ENCODE measurements around the gene BCL2L2. TPM values are rescaled to one million over a fixed set of nuclear protein-coding genes. Genes with fewer than 3 reads are reported as not detected.

The BCL2L2 gene
- total RNA-seq, 1 experiment from 2014 or later = 18.2 TPM

GRCh38 chr14:23355871-23356435 is 49.3 kb downstream of the BCL2L2 start (continued):
- TF ChIP-seq ZSCAN18 (CRISPR knock-in tag; IDR thresholded peaks at IDR 0.05) (no peak), HMGA2 (CRISPR knock-in tag; IDR thresholded peaks at IDR 0.05) (no peak), GRHL2 (CRISPR knock-in tag; IDR thresholded peaks at IDR 0.05; ENCODE audit: insufficient replicate concordance, severe bottlenecking) (no peak)
- TF ChIP-seq, protein P1, sequence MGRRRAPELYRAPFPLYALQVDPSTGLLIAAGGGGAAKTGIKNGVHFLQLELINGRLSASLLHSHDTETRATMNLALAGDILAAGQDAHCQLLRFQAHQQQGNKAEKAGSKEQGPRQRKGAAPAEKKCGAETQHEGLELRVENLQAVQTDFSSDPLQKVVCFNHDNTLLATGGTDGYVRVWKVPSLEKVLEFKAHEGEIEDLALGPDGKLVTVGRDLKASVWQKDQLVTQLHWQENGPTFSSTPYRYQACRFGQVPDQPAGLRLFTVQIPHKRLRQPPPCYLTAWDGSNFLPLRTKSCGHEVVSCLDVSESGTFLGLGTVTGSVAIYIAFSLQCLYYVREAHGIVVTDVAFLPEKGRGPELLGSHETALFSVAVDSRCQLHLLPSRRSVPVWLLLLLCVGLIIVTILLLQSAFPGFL (CRISPR knock-in tag; IDR thresholded peaks at IDR 0.05; ENCODE audit: borderline replicate concordance) = no peak
- TF ChIP-seq, protein P2, sequence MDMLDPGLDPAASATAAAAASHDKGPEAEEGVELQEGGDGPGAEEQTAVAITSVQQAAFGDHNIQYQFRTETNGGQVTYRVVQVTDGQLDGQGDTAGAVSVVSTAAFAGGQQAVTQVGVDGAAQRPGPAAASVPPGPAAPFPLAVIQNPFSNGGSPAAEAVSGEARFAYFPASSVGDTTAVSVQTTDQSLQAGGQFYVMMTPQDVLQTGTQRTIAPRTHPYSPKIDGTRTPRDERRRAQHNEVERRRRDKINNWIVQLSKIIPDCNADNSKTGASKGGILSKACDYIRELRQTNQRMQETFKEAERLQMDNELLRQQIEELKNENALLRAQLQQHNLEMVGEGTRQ (CRISPR knock-in tag; IDR thresholded peaks at IDR 0.05) = no peak

- ATAC-seq (no peak), DNase-seq (ENCODE audit: low spot score) (no peak)
- H3K27me3 Mint-ChIP-seq (ENCODE audit: low read depth) = peaks cover 21% of the 10 kb centered on the region
- peaks cover 8% of the 10 kb centered on the region for H3K4me1 Mint-ChIP-seq
- no peaks in the 10 kb centered on the region for H3K9me3 Mint-ChIP-seq
- POLR2A ChIA-PET = no interaction called here
- H3K4me3 Mint-ChIP-seq = no peak overlapping the region
- H3K36me3 Mint-ChIP-seq = peaks cover 14% of the 10 kb centered on the region
- CTCF ChIA-PET = interaction anchor here (1.4 to 1.6 kb wide), 2 partner anchors 24 to 100 kb away, joined by 3 to 5 read pairs; no protein-coding TSS in a partner anchor
- H3K27ac Mint-ChIP-seq = no peak overlapping the region
- TF ChIP-seq ZSCAN18 (CRISPR knock-in tag; IDR thresholded peaks at IDR 0.05) = no peak
- TF ChIP-seq, protein P3, sequence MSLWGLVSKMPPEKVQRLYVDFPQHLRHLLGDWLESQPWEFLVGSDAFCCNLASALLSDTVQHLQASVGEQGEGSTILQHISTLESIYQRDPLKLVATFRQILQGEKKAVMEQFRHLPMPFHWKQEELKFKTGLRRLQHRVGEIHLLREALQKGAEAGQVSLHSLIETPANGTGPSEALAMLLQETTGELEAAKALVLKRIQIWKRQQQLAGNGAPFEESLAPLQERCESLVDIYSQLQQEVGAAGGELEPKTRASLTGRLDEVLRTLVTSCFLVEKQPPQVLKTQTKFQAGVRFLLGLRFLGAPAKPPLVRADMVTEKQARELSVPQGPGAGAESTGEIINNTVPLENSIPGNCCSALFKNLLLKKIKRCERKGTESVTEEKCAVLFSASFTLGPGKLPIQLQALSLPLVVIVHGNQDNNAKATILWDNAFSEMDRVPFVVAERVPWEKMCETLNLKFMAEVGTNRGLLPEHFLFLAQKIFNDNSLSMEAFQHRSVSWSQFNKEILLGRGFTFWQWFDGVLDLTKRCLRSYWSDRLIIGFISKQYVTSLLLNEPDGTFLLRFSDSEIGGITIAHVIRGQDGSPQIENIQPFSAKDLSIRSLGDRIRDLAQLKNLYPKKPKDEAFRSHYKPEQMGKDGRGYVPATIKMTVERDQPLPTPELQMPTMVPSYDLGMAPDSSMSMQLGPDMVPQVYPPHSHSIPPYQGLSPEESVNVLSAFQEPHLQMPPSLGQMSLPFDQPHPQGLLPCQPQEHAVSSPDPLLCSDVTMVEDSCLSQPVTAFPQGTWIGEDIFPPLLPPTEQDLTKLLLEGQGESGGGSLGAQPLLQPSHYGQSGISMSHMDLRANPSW (CRISPR knock-in tag; conservative IDR thresholded peaks at IDR 0.05; ENCODE audit: low read depth) = no peak
- TF ChIP-seq CBFB (CRISPR knock-in tag; IDR thresholded peaks at IDR 0.05; ENCODE audit: low read depth) = no peak
- TF ChIP-seq ESRRA (CRISPR knock-in tag; IDR thresholded peaks at IDR 0.05; ENCODE audit: borderline replicate concordance) = no peak
- TF ChIP-seq EMX1 (CRISPR knock-in tag; IDR thresholded peaks at IDR 0.05) = no peak
- no peak for TF ChIP-seq E2F4 (CRISPR knock-in tag; IDR thresholded peaks at IDR 0.05; ENCODE audit: borderline replicate concordance, low read depth)
- no peak for TF ChIP-seq TEAD4 (CRISPR knock-in tag; IDR thresholded peaks at IDR 0.05)
- TF ChIP-seq NR2C2 (CRISPR knock-in tag; IDR thresholded peaks at IDR 0.05) = no peak
- no peak for TF ChIP-seq SMAD3 (CRISPR knock-in tag; IDR thresholded peaks at IDR 0.05; ENCODE audit: borderline replicate concordance)
- TF ChIP-seq, protein P4, sequence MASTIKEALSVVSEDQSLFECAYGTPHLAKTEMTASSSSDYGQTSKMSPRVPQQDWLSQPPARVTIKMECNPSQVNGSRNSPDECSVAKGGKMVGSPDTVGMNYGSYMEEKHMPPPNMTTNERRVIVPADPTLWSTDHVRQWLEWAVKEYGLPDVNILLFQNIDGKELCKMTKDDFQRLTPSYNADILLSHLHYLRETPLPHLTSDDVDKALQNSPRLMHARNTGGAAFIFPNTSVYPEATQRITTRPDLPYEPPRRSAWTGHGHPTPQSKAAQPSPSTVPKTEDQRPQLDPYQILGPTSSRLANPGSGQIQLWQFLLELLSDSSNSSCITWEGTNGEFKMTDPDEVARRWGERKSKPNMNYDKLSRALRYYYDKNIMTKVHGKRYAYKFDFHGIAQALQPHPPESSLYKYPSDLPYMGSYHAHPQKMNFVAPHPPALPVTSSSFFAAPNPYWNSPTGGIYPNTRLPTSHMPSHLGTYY (CRISPR knock-in tag; IDR thresholded peaks at IDR 0.05) = no peak
- TF ChIP-seq TCF7 (CRISPR knock-in tag; IDR thresholded peaks at IDR 0.05; ENCODE audit: low read depth) = no peak
- TF ChIP-seq, protein P5, sequence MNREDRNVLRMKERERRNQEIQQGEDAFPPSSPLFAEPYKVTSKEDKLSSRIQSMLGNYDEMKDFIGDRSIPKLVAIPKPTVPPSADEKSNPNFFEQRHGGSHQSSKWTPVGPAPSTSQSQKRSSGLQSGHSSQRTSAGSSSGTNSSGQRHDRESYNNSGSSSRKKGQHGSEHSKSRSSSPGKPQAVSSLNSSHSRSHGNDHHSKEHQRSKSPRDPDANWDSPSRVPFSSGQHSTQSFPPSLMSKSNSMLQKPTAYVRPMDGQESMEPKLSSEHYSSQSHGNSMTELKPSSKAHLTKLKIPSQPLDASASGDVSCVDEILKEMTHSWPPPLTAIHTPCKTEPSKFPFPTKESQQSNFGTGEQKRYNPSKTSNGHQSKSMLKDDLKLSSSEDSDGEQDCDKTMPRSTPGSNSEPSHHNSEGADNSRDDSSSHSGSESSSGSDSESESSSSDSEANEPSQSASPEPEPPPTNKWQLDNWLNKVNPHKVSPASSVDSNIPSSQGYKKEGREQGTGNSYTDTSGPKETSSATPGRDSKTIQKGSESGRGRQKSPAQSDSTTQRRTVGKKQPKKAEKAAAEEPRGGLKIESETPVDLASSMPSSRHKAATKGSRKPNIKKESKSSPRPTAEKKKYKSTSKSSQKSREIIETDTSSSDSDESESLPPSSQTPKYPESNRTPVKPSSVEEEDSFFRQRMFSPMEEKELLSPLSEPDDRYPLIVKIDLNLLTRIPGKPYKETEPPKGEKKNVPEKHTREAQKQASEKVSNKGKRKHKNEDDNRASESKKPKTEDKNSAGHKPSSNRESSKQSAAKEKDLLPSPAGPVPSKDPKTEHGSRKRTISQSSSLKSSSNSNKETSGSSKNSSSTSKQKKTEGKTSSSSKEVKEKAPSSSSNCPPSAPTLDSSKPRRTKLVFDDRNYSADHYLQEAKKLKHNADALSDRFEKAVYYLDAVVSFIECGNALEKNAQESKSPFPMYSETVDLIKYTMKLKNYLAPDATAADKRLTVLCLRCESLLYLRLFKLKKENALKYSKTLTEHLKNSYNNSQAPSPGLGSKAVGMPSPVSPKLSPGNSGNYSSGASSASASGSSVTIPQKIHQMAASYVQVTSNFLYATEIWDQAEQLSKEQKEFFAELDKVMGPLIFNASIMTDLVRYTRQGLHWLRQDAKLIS (CRISPR knock-in tag; IDR thresholded peaks at IDR 0.05; ENCODE audit: borderline replicate concordance) = no peak
- TF ChIP-seq, protein P6, sequence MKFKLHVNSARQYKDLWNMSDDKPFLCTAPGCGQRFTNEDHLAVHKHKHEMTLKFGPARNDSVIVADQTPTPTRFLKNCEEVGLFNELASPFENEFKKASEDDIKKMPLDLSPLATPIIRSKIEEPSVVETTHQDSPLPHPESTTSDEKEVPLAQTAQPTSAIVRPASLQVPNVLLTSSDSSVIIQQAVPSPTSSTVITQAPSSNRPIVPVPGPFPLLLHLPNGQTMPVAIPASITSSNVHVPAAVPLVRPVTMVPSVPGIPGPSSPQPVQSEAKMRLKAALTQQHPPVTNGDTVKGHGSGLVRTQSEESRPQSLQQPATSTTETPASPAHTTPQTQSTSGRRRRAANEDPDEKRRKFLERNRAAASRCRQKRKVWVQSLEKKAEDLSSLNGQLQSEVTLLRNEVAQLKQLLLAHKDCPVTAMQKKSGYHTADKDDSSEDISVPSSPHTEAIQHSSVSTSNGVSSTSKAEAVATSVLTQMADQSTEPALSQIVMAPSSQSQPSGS (CRISPR knock-in tag; IDR thresholded peaks at IDR 0.05; ENCODE audit: borderline replicate concordance, low read depth) = no peak
Measured at GRCh38 chr14:23356662-23357061, 50.0 kb downstream of the BCL2L2 start.

Measured in WTC11 (cell line).